Breast epithelium (tissue), 4 donors: ENCODE results near the gene TYW1. TPM values are rescaled to one million over a fixed set of nuclear protein-coding genes. Genes with fewer than 3 reads are reported as not detected.
"Not testable (repeated sequence)": the region's sequence is repeated elsewhere in the genome, so short reads cannot be mapped to it uniquely, and the experiment has no call there.

ENCODE experiments used
- DNase-seq, 2 donors: peaks; one replicate each; pipeline ENCODE4 v3.0.0-alpha.2; 2019; ENCODE audit warnings: low spot score in 2 of 2
- H3K27ac ChIP-seq, 2 donors: fragments of 200-600 bp; sonication (generic) in 1 of 2; one replicate each; pipeline ENCODE4 v1.5.1; 2016 to 2019; ENCODE audit warnings: mild to moderate bottlenecking in 1 of 2
- H3K27me3 ChIP-seq, 2 donors: fragments of 200-600 bp; sonication (generic) in 1 of 2; one replicate each; pipeline versions ENCODE4 v1.5.1 to v1.6.0; 2017 to 2019; ENCODE audit warnings: control low read depth in 1 of 2, mild to moderate bottlenecking in 1 of 2
- H3K36me3 ChIP-seq: fragments of 200-600 bp; one replicate; pipeline ENCODE4 v1.5.1; 2019
- H3K4me1 ChIP-seq, 2 donors: fragments of 200-600 bp; sonication (generic); one replicate each; pipeline ENCODE4 v1.5.1; 2016 to 2019; ENCODE audit warnings: control low read depth in 1 of 2
- H3K4me3 ChIP-seq, 3 donors: fragments of 200-600 bp; sonication (generic); 1 replicate in 2 of 3; 2 replicates in 1 of 3; pipeline ENCODE4 v1.5.1; 2016 to 2019; ENCODE audit warnings: mild to moderate bottlenecking in 3 of 3, moderate library complexity in 2 of 3
- H3K9me3 ChIP-seq, 2 donors: fragments of 200-600 bp; sonication (generic) in 1 of 2; one replicate each; pipeline ENCODE4 v1.5.1; 2016 to 2019; ENCODE audit warnings: control low read depth in 1 of 2
- CTCF ChIP-seq, 3 donors: fragments of 450-650 bp; IDR thresholded peaks; one replicate each; pipeline ENCODE4 v1.5.1; 2016 to 2017; ENCODE audit warnings: antibody characterized with exemption in 3 of 3, mild to moderate bottlenecking in 3 of 3, moderate library complexity in 3 of 3
- POLR2A ChIP-seq: fragments of 450-650 bp; IDR thresholded peaks from one replicate; pipeline ENCODE4 v1.6.1; 2016; ENCODE audit warnings: antibody characterized with exemption, mild to moderate bottlenecking, moderate library complexity
- POLR2AphosphoS5 ChIP-seq, 3 donors: sonication (generic); formaldehyde crosslinking; IDR thresholded peaks; one replicate each; pipeline ENCODE4 v1.6.1; 2017; ENCODE audit warnings: antibody characterized with exemption in 3 of 3
- intact Hi-C: fragments of 100-400 bp; cut with DNase I; formaldehyde crosslinking; loops from one replicate; pipeline ENCODE4 v1.15.1; 2023; ENCODE audit warnings: low total_unique reads
- total RNA-seq, 3 donors: library from RNA; depleted of rRNA; stranded (reverse); fragments of >200 nt; gene quantifications; one replicate each; pipeline ENCODE4 v1.1.0, GENCODE V29; 2016

Gene TYW1
- total RNA-seq, 3 donors from 2014 or later = 16.0 to 26.2 (median 23.6) TPM

- H3K4me1 ChIP-seq, H3K27me3 ChIP-seq, H3K36me3 ChIP-seq, intact Hi-C loops, H3K9me3 ChIP-seq: not testable (repeated sequence)
- H3K4me3 ChIP-seq = peak overlapping the region; percentile 63 to 83 (median 78)
- peak overlapping the region; percentile 98 to 99 for H3K27ac ChIP-seq
- TF ChIP-seq POLR2A (peak; percentile 46), CTCF (IDR thresholded peaks at IDR 0.05) (peak; percentile 10 to 40 (median 30)), POLR2AphosphoS5 (IDR thresholded peaks at IDR 0.05) (peak; percentile 34 to 82 (median 46))
- DNase-seq = peak; percentile 63 to 80
Observed at GRCh38 chr7:66994691-66995049, 2.0 kb upstream of the TYW1 start.

DNA sequence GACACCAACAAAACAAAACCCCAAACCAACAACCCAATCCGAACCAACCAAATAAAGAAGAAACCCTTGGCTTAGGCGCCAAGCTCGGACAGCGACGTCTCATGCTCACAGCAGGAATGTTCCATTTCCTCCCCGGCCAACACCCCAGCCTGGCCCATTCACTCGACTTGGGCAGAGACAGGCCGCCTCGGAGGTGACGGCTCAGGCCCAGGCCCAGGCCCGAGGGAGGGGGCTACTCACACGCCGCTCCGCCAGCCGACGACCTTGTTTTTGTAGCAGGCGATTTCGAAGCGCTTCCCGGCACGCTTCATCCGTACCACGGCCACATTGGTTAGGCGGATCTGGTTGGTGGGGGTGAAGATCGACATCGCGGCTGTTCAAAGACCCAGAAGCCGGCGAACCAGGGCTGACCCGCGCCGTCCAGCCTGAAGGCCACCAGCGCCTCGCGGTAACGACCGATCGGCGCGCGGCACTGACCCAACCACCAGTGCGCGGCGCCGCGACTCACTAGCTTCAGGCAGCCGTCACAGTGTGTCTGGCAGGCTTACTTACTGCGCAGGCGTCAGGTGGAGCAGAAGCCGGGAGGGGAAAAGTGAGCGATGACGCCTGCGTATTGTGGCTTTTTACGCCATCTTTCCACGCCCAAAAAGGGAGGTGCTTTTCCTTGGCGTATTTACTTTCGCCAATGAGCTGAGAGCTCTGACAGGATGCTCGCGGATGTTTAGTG, 1.4 kb upstream of the TYW1 start, which contains the start of gene SBDS:
SBDS (minus strand) TSS at position 537 of the 727 bp plus-strand sequence; CDS start at position 368, 169 bp downstream.
- H3K9me3 ChIP-seq, H3K4me1 ChIP-seq, intact Hi-C loops, H3K27me3 ChIP-seq, H3K36me3 ChIP-seq: not testable (repeated sequence)
- peak; percentile 91 to 97 for DNase-seq
- Histone ChIP-seq H3K27ac (peak within 1 kb of the TSS; percentile 98 to 99), H3K4me3 (peak within 1 kb of the TSS; percentile 63 to 83 (median 78))
- TF ChIP-seq POLR2AphosphoS5 (IDR thresholded peaks at IDR 0.05) (peak; percentile 85 to 96 (median 96)), POLR2A (peak; percentile 97)

DNA sequence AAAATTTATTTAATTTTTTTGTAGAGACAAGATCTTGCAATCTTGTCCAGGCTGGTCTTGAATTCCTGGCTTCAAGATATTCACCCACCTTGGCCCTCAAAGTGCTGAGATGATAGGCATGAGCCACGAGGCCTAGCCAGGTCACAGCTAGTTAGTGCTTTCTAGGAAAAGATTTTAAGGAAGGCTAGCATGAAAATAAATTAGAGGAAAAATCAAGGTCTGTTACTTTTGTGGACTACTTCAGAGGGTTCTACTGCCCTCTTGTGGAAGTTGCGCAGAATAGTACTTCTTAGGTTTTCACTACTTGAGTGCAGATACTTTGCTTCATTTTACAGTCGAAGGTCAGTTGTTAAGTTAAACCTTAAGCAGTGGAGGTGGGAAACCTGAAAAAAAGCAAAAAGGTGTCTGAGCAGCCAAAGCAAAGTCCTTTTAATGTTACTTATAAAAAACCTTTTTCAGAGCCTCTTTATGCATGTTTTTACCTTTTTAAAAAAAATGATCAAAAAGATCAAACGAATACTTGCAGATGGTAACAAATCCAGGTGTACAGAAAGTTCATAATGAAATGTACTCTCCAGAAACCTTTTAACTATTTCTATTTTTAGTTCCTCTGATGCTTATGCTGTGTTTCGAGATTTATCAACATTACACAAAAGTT, 4.1 kb downstream of the TYW1 start:
- H3K27ac ChIP-seq, H3K4me1 ChIP-seq, H3K9me3 ChIP-seq, intact Hi-C loops, H3K36me3 ChIP-seq, DNase-seq, H3K27me3 ChIP-seq, H3K4me3 ChIP-seq: not testable (repeated sequence)

- H3K4me1 ChIP-seq, H3K27ac ChIP-seq, H3K9me3 ChIP-seq, H3K27me3 ChIP-seq, H3K4me3 ChIP-seq, H3K36me3 ChIP-seq, intact Hi-C loops, DNase-seq: not testable (repeated sequence)
Observed at GRCh38 chr7:67004145-67004544, 7.5 kb downstream of the TYW1 start.

DNA sequence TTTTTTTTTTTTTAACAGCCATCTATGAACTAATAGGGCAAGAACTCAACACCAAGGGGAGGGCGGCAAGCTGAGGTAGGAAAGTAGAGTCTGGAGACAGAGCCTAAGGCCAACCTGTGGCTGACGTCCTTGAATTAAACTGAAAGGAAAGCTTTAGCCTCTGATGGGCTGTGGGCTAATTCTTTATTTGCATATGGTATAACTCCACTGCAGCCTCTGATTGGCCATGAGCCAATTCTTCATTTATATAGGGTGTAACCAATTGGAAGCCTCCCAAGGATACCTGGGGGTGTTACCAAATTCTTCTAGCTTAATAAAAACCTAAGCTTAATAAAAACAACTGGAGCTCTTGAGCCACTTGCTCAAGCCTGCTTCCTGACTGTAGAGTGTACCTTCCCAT, 10.3 kb downstream of the TYW1 start:
- H3K27ac ChIP-seq = no peak overlapping the region
- intact Hi-C loops = no loop called here
- no peak for TF ChIP-seq CTCF (IDR thresholded peaks at IDR 0.05)
- no peak for TF ChIP-seq POLR2AphosphoS5 (IDR thresholded peaks at IDR 0.05)
- TF ChIP-seq POLR2A = no peak
- H3K27me3 ChIP-seq = no peaks in the 10 kb centered on the region
- H3K4me1 ChIP-seq = no peaks in the 10 kb centered on the region
- H3K36me3 ChIP-seq = no peaks in the 10 kb centered on the region
- DNase-seq = no peak
- no peak overlapping the region for H3K4me3 ChIP-seq
- no peaks in the 10 kb centered on the region for H3K9me3 ChIP-seq

DNA sequence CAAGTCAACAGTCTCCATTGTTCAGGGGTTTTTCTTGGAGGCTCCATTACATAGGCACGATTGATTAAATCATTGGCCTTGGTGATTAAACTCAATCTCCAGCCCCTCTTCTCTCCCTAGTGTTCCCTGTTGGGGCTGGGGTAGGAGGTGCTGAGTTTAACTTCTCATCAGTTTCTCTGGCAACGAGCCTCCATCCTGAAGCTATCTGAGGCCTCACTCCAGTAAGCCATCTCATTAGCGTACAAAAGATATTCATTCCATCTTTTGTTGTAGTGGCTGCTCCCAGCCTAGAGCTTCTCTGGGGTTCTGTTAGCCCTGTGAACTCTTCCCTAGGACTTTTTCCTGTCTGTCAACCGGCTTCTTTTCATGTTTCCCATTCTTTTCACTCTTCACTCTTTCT, 11.6 kb downstream of the TYW1 start:
- Histone ChIP-seq H3K9me3 (no peaks in the 10 kb centered on the region), H3K4me1 (no peaks in the 10 kb centered on the region), H3K4me3 (no peak overlapping the region), H3K36me3 (no peaks in the 10 kb centered on the region), H3K27ac (no peak overlapping the region), H3K27me3 (no peaks in the 10 kb centered on the region)
- intact Hi-C loops = no loop called here
- DNase-seq = no peak
- TF ChIP-seq CTCF (IDR thresholded peaks at IDR 0.05) (no peak), POLR2AphosphoS5 (IDR thresholded peaks at IDR 0.05) (no peak), POLR2A (no peak)

DNA sequence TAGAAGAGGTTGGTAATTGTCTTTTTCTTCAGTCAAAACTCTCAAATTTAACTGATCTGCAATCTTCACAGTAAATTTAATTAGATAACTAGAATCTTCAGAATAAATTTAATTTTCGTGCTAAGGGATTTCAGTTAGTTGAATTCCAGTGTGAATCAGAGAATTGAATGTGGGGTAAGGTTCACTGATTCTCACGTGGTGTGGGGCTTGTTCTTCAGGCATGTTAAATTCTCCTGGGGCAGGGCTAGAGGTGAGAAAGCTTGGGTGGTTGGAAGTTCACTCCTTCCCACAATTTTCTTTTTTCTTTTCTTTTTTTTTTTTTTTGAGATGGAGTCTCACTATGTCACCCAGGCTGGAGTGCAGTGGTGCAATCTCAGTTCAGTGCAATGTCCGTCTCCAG, 13.0 kb downstream of the TYW1 start:
- H3K9me3 ChIP-seq, H3K4me3 ChIP-seq, DNase-seq, intact Hi-C loops, H3K27ac ChIP-seq, H3K4me1 ChIP-seq, H3K36me3 ChIP-seq, H3K27me3 ChIP-seq: not testable (repeated sequence)

- H3K9me3 ChIP-seq, H3K27ac ChIP-seq, H3K27me3 ChIP-seq, H3K36me3 ChIP-seq, DNase-seq, intact Hi-C loops, H3K4me3 ChIP-seq, H3K4me1 ChIP-seq: not testable (repeated sequence)
Observed at GRCh38 chr7:67014076-67014622, 17.5 kb downstream of the TYW1 start.

DNA sequence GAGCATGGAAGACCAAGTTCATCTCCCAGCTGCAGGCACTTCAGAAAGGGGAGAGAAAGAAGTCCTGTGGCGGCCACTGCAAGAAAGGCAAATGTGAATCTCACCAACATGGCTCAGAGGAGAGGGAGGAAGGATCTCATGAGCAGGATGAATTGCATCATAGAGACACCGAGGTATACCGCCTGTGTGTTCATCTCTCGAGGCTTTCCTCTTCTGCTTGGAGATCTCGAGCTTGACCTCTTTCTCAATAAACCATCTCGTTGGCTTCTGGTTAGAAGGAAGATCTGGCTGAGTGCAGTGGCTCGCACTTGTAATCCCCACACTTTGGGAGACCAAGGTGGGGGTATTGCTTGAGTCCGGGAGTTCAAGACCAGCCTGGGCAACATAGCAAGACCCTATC, 21.3 kb downstream of the TYW1 start:
- H3K27me3 ChIP-seq, DNase-seq, H3K9me3 ChIP-seq, H3K36me3 ChIP-seq, H3K27ac ChIP-seq, H3K4me1 ChIP-seq, intact Hi-C loops, H3K4me3 ChIP-seq: not testable (repeated sequence)
